ENCODE results near the gene RCBTB2. TPM values are rescaled to one million over a fixed set of nuclear protein-coding genes. Genes with fewer than 3 reads are reported as not detected.

RCBTB2 gene
- total and polyA plus RNA-seq, 7 donors = 4.2 to 21.9 (median 9.9) TPM

GRCh38 chr13:48507021-48507420 is 25.9 kb downstream of the RCBTB2 start:
- Histone ChIP-seq H3K27me3 (no peaks in the 10 kb centered on the region), H3K4me1 (no peaks in the 10 kb centered on the region), H3K36me3 (peaks cover 0 to 12% (median 0%) of the 10 kb centered on the region in 4 donors), H3K27ac (peak overlapping the region in 3 of 4 donors; percentile 58 to 74 (median 60)), H3K4me3 (no peak overlapping the region), H3K9me3 (no peaks in the 10 kb centered on the region)
- intact Hi-C loops (cut with DNase I) = no loop called here
- no peak for DNase-seq
- WGBS, 2 donors = 93 to 94% methylated on average over 10 of the region's 10 CpGs
- no peak for TF ChIP-seq POLR2A (IDR thresholded peaks at IDR 0.05)
- no peak for TF ChIP-seq CTCF (IDR thresholded peaks at IDR 0.05)
- no peak for TF ChIP-seq EP300 (IDR thresholded peaks at IDR 0.05)
- no peak for TF ChIP-seq POLR2AphosphoS5 (IDR thresholded peaks at IDR 0.05)

GRCh38 chr13:48506092-48506701 is 26.7 kb downstream of the RCBTB2 start:
- no peaks in the 10 kb centered on the region for H3K4me1 ChIP-seq
- TF ChIP-seq CTCF (IDR thresholded peaks at IDR 0.05) (no peak), EP300 (IDR thresholded peaks at IDR 0.05) (no peak), POLR2AphosphoS5 (IDR thresholded peaks at IDR 0.05) (no peak), POLR2A (IDR thresholded peaks at IDR 0.05) (no peak)
- peak overlapping the region; percentile 48 to 74 (median 59) for H3K27ac ChIP-seq
- intact Hi-C loops (cut with DNase I) = no loop called here
- H3K36me3 ChIP-seq = peaks cover 0 to 6% (median 0%) of the 10 kb centered on the region in 4 donors
- 69 to 92% methylated on average over 14 of the region's 14 CpGs for WGBS, 2 donors
- DNase-seq = no peak
- no peaks in the 10 kb centered on the region for H3K27me3 ChIP-seq
- H3K9me3 ChIP-seq = no peaks in the 10 kb centered on the region
- no peak overlapping the region for H3K4me3 ChIP-seq

GRCh38 chr13:48505597-48506091 is 27.2 kb downstream of the RCBTB2 start:
- intact Hi-C loops (cut with DNase I) = no loop called here
- DNase-seq = no peak
- H3K4me1 ChIP-seq = no peaks in the 10 kb centered on the region
- no peaks in the 10 kb centered on the region for H3K27me3 ChIP-seq
- WGBS, 2 donors = 47 to 82% methylated on average over 11 of the region's 11 CpGs
- no peaks in the 10 kb centered on the region for H3K9me3 ChIP-seq
- TF ChIP-seq POLR2A (IDR thresholded peaks at IDR 0.05) (no peak), EP300 (IDR thresholded peaks at IDR 0.05) (peak in 2 of 4 donors; percentile 70 to 71), CTCF (IDR thresholded peaks at IDR 0.05) (no peak), POLR2AphosphoS5 (IDR thresholded peaks at IDR 0.05) (peak in 2 of 4 donors; percentile 19 to 21)
- peak overlapping the region; percentile 48 to 74 (median 59) for H3K27ac ChIP-seq
- no peak overlapping the region for H3K4me3 ChIP-seq
- peaks cover 0 to 6% (median 0%) of the 10 kb centered on the region in 4 donors for H3K36me3 ChIP-seq

- Histone ChIP-seq H3K27ac (peak overlapping the region; percentile 4 to 74 (median 45)), H3K36me3 (peaks cover 0 to 10% (median 0%) of the 10 kb centered on the region in 4 donors), H3K9me3 (no peaks in the 10 kb centered on the region), H3K27me3 (no peaks in the 10 kb centered on the region), H3K4me1 (no peaks in the 10 kb centered on the region), H3K4me3 (no peak overlapping the region)
- WGBS, 2 donors = 88 to 95% methylated on average over 4 of the region's 4 CpGs
- no peak for TF ChIP-seq POLR2AphosphoS5 (IDR thresholded peaks at IDR 0.05)
- TF ChIP-seq POLR2A (IDR thresholded peaks at IDR 0.05) = no peak
- no peak for TF ChIP-seq EP300 (IDR thresholded peaks at IDR 0.05)
- no peak for TF ChIP-seq CTCF (IDR thresholded peaks at IDR 0.05)
- intact Hi-C loops (cut with DNase I) = no loop called here
- no peak for DNase-seq
Measured at GRCh38 chr13:48505012-48505411, 27.9 kb downstream of the RCBTB2 start.
